NB4 (cell line): ENCODE results near the gene GPR55.

ENCODE experiments used
- CTCF ChIP-seq: IDR thresholded peaks from one replicate; pipeline ENCODE4 v1.5.1; 2012; ENCODE audit warnings: low read depth, low read length
- POLR2A ChIP-seq: IDR thresholded peaks from 2 replicates; pipeline ENCODE4 v1.6.1; 2011; ENCODE audit warnings: mild to moderate bottlenecking; ENCODE audit not compliant: insufficient read length; ENCODE audit errors: extremely low read depth

- TF ChIP-seq CTCF (no peak), POLR2A (no peak)
Observed at GRCh38 chr2:230952226-230952956, 27.3 kb upstream of the GPR55 start.
